HEK293T (cell line): ENCODE measurements around the gene DPYSL4.

Experiments
- CTCF ChIA-PET: fragments of 350-600 bp; formaldehyde crosslinking; extraction: SDS; loops from one replicate; lab custom pipeline; 2021; ENCODE audit warnings: antibody characterized with exemption, inconsistent platforms; lab: Yijun Ruan, JAX
- POLR2A ChIA-PET: fragments of 350-600 bp; formaldehyde crosslinking; extraction: SDS; loops from one replicate; lab custom pipeline; 2020; ENCODE audit warnings: antibody characterized with exemption, inconsistent platforms; lab: Yijun Ruan, JAX
- DNase-seq: peaks from one replicate; pipeline ENCODE4 v3.0.0; 2012; ENCODE audit warnings: mixed read lengths; ENCODE audit errors: extremely low spot score
- ARNT ChIP-seq: fragments of 450-650 bp; IDR thresholded peaks from 2 replicates; pipeline ENCODE4 v1.6.1; 2017; ENCODE audit warnings: mild to moderate bottlenecking
- BHLHE40 ChIP-seq: fragments of 450-650 bp; IDR thresholded peaks from 2 replicates; pipeline ENCODE4 v1.6.1; 2016; ENCODE audit warnings: mild to moderate bottlenecking, moderate library complexity, borderline replicate concordance
- CTBP1 ChIP-seq: fragments of 450-650 bp; IDR thresholded peaks from 2 replicates; pipeline ENCODE4 v1.6.1; 2016; ENCODE audit warnings: borderline replicate concordance
- ELF4 ChIP-seq: fragments of 450-650 bp; IDR thresholded peaks from 2 replicates; pipeline ENCODE4 v1.6.1; 2017; ENCODE audit warnings: antibody characterized with exemption
- FOXA1 ChIP-seq: fragments of 450-650 bp; IDR thresholded peaks from 2 replicates; pipeline ENCODE4 v1.6.1; 2016; ENCODE audit warnings: mild to moderate bottlenecking
- FOXK2 ChIP-seq: fragments of 450-650 bp; IDR thresholded peaks from 2 replicates; pipeline ENCODE4 v1.6.1; 2016; ENCODE audit warnings: mild to moderate bottlenecking
- FOXM1 ChIP-seq: fragments of 450-650 bp; IDR thresholded peaks from 2 replicates; pipeline ENCODE4 v1.6.1; 2017; ENCODE audit warnings: mild to moderate bottlenecking, borderline replicate concordance
- HDGF ChIP-seq: fragments of 450-650 bp; IDR thresholded peaks from 2 replicates; pipeline ENCODE4 v1.6.1; 2017; ENCODE audit warnings: antibody characterized with exemption, borderline replicate concordance
- L3MBTL2 ChIP-seq: fragments of 450-650 bp; conservative IDR thresholded peaks from 2 replicates; pipeline ENCODE4 v1.6.1; 2016; ENCODE audit warnings: mild to moderate bottlenecking
- LEF1 ChIP-seq: fragments of 450-650 bp; IDR thresholded peaks from 2 replicates; pipeline ENCODE4 v1.6.1; 2017; ENCODE audit warnings: mild to moderate bottlenecking, borderline replicate concordance
- NFRKB ChIP-seq: fragments of 450-650 bp; IDR thresholded peaks from 2 replicates; pipeline ENCODE4 v1.6.1; 2016; ENCODE audit warnings: mild to moderate bottlenecking, moderate library complexity
- SP1 ChIP-seq: fragments of 450-650 bp; IDR thresholded peaks from 2 replicates; pipeline ENCODE4 v1.6.1; 2017
- SUZ12 ChIP-seq: fragments of 450-650 bp; IDR thresholded peaks from 2 replicates; pipeline ENCODE4 v1.6.1; 2016; ENCODE audit warnings: mild to moderate bottlenecking
- TARDBP ChIP-seq: fragments of 450-650 bp; IDR thresholded peaks from 2 replicates; pipeline ENCODE4 v1.6.1; 2016
- ZNF384 ChIP-seq: fragments of 450-650 bp; IDR thresholded peaks from 2 replicates; pipeline ENCODE4 v1.6.1; 2016
- TF ChIP-seq, protein P1 (sequence below): fragments of 450-650 bp; IDR thresholded peaks from 2 replicates; pipeline ENCODE4 v1.6.1; 2016

Gene DPYSL4

DNA sequence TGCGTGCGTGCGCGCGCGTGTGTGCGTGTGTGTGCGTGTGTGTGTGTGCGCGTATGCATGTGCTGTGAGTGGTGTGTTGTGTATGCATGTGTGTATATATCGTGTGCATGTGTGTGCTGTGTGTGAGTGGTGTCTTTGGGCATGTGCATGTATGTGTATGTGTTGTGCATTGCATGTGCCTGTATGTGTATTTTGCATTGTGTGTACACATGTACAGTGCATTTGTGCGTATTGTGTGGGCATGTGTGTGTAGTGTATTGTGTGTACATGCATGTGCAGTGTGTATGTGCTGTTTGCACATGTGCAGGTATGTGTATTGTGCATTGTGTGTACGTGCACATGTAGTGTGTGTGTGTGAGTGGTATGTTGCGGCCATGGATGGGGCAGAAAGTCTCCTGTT is 6.0 kb upstream of the DPYSL4 start:
- ChIA-PET POLR2A (no interaction called here), CTCF (no interaction called here)
- TF ChIP-seq FOXA1 (no peak), L3MBTL2 (no peak), LEF1 (no peak), SP1 (no peak), ELF4 (no peak), BHLHE40 (no peak), SUZ12 (no peak), TARDBP (no peak), HDGF (no peak), NFRKB (no peak)
- TF ChIP-seq, protein P1, sequence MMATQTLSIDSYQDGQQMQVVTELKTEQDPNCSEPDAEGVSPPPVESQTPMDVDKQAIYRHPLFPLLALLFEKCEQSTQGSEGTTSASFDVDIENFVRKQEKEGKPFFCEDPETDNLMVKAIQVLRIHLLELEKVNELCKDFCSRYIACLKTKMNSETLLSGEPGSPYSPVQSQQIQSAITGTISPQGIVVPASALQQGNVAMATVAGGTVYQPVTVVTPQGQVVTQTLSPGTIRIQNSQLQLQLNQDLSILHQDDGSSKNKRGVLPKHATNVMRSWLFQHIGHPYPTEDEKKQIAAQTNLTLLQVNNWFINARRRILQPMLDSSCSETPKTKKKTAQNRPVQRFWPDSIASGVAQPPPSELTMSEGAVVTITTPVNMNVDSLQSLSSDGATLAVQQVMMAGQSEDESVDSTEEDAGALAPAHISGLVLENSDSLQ: no peak
- no peak for DNase-seq

DNA sequence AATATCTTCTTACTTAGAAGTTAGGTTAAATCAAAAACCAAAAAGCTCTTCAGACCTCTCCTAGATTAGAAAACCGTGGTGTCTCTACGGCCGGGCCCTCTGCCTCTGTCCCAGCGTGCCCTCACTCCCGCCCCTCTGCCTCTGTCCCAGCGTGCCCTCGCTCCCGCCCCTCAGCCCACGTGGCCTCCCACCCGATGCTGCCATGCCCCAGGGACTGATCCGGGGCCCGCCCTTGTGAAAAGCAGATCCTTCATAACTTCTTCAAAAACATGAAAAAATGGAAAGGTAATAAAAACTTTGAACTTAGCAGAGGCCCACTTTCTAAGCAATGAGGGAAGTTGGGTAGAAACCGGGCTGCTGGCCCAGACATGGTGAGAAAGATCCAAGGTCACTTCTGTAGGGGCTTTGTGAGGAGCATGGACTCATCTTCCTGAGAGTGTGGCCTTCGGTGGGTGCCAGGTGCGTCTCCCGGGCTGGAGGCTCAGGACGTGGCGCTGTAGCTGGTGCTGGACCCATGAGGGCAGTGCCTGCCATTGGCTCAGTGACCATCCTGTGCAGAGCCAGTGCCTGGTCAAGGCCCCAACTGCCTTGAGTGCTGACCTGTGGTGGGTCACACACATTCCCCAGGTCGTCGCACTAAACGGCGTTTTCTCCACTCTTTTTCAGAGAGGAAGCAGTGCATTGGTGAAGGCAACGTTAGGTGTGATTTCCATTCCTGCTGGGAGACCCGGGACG is 4.9 kb upstream of the DPYSL4 start:
- no peak for DNase-seq
- TF ChIP-seq FOXA1 (no peak), ARNT (no peak), L3MBTL2 (0 out of 2 replicates have a peak, but pooled peaks have one; percentile 22), SUZ12 (no peak), FOXK2 (no peak)
- ChIA-PET CTCF (no interaction called here), POLR2A (no interaction called here)

- ChIA-PET POLR2A (no interaction called here), CTCF (no interaction called here)
- no peak for DNase-seq
- TF ChIP-seq SUZ12: no peak
- no peak for TF ChIP-seq ZNF384
- TF ChIP-seq L3MBTL2: no peak
- no peak for TF ChIP-seq CTBP1
- no peak for TF ChIP-seq ELF4
- TF ChIP-seq SP1: no peak
Measured at GRCh38 chr10:132182591-132182990, 4.2 kb upstream of the DPYSL4 start.

- no peak for TF ChIP-seq ELF4
- TF ChIP-seq CTBP1: no peak
- no peak for TF ChIP-seq ZNF384
- no peak for TF ChIP-seq FOXA1
- TF ChIP-seq, protein P1: no peak
- TF ChIP-seq ARNT: no peak
- TF ChIP-seq NFRKB: no peak
- TF ChIP-seq FOXK2: no peak
- TF ChIP-seq BHLHE40: no peak
- TF ChIP-seq SP1: no peak
- no peak for TF ChIP-seq SUZ12
- TF ChIP-seq TARDBP: no peak
Measured at GRCh38 chr10:132183046-132183445, 3.7 kb upstream of the DPYSL4 start.

GRCh38 chr10:132184816-132185593 is 1.7 kb upstream of the DPYSL4 start:
- ChIA-PET POLR2A (no interaction called here), CTCF (no interaction called here)
- DNase-seq: no peak
- TF ChIP-seq, protein P1: peak; percentile 35; the same call in 1 of the 2 replicates
- no peak for TF ChIP-seq CTBP1
- no peak for TF ChIP-seq HDGF
- no peak for TF ChIP-seq ARNT
- no peak for TF ChIP-seq BHLHE40

More at GRCh38 chr10:132183046-132183445, 3.7 kb upstream of the DPYSL4 start:
- POLR2A ChIA-PET: no interaction called here
- CTCF ChIA-PET: no interaction called here
- DNase-seq: no peak

DNA sequence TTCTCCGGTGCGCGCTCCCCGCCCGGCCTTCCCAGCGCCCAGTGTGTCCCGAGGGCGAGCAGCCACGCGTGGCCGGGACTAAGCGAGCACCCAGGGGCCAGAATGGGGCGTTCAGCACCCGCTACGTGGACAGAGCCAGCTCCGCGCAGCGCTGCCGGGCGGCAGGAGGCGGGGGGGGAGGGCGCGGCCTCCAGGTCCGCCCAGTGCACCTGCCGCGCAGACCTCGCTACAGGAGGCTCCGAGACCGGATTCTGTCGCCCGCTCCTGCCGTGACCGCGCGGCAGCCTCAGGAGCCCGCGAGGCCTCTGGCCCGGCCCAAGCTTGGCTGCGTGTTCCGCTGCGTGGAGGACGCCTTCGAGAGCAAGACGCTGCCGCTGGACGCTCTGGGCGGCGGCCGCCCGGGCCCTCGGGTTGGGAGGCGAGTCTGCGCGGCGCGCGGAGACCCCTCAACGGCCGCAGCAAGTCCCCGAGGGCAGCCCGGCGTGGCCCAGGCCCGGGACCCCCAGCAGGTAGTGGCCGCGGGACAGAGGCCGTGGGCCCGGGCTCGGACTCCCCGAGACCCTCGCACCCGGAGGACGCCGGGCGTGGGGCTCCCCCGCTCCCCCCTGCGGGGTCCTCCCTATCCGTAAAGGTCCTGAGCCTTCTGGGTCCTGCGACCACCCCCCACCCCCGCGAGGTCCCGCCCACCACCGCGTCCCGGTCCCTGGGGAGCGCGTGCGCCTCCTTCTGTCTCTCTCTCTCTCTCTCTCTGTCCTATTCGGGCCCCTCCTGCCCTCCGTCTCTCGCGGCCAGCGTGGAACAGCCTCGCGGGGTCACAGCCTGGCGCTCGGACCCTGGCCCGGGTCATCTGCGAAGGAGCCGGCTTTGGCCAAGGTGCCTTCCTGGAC is 904 bp upstream of the DPYSL4 start:
- peak; percentile 57 for DNase-seq
- ChIA-PET POLR2A (no interaction called here), CTCF (no interaction called here)
- no peak for TF ChIP-seq HDGF
- no peak for TF ChIP-seq L3MBTL2
- TF ChIP-seq LEF1: no peak
- TF ChIP-seq FOXK2: no peak
- TF ChIP-seq TARDBP: no peak
- TF ChIP-seq SUZ12: no peak
- TF ChIP-seq SP1: no peak
- TF ChIP-seq FOXM1: no peak
- TF ChIP-seq ZNF384: no peak
- TF ChIP-seq BHLHE40: no peak
- TF ChIP-seq FOXA1: no peak
- TF ChIP-seq ELF4: no peak
- TF ChIP-seq NFRKB: no peak
- TF ChIP-seq, protein P1: no peak
- no peak for TF ChIP-seq ARNT
